MM.1S (cell line): Measurements from ENCODE around the gene PPP2R5B.

Source experiments
- DNase-seq: peaks from one replicate; pipeline ENCODE4 v3.0.0-alpha.2; 2015
- H2AFZ ChIP-seq: fragments of 300-600 bp; sonication (generic); 2 replicates; pipeline ENCODE4 v1.6.0; 2016; ENCODE audit warnings: antibody characterized with exemption, low read length
- H3F3A ChIP-seq: fragments of 300-600 bp; sonication (generic); 2 replicates; pipeline ENCODE4 v1.6.1; 2016; ENCODE audit warnings: mild to moderate bottlenecking, antibody characterized with exemption, low read length, moderate library complexity, mixed read lengths; ENCODE audit not compliant: insufficient read depth
- H3K27ac ChIP-seq: fragments of 300-600 bp; sonication (generic); 2 replicates; pipeline ENCODE4 v1.5.1; 2016; ENCODE audit warnings: mild to moderate bottlenecking, low read length
- H3K27me3 ChIP-seq: fragments of 300-600 bp; sonication (generic); replicated peaks from 2 replicates; pipeline ENCODE4 v1.6.0; 2016; ENCODE audit warnings: low read length; ENCODE audit not compliant: insufficient read depth
- H3K36me3 ChIP-seq: fragments of 300-600 bp; sonication (generic); replicated peaks from 2 replicates; pipeline ENCODE4 v1.6.1; 2016; ENCODE audit warnings: mild to moderate bottlenecking, low read length, mixed read lengths; ENCODE audit not compliant: insufficient read depth
- H3K4me1 ChIP-seq: fragments of 300-600 bp; sonication (generic); 2 replicates; pipeline ENCODE4 v1.6.1; 2016; ENCODE audit warnings: low read length, mixed read lengths
- H3K4me2 ChIP-seq: fragments of 300-600 bp; sonication (generic); 2 replicates; pipeline ENCODE4 v1.6.0; 2016; ENCODE audit warnings: low read depth, low read length
- H3K4me3 ChIP-seq: fragments of 300-600 bp; sonication (generic); 2 replicates; pipeline ENCODE4 v1.5.1; 2016; ENCODE audit warnings: low read length, mixed read lengths
- H3K79me2 ChIP-seq: fragments of 300-600 bp; sonication (generic); 2 replicates; pipeline ENCODE4 v1.6.1; 2016; ENCODE audit warnings: mixed run types, low read length, mixed read lengths
- H3K9ac ChIP-seq: fragments of 300-600 bp; sonication (generic); 2 replicates; pipeline ENCODE4 v1.6.1; 2016; ENCODE audit warnings: low read length, mixed read lengths
- H3K9me2 ChIP-seq: fragments of 300-600 bp; sonication (generic); replicated peaks from 2 replicates; pipeline ENCODE4 v1.6.1; 2016; ENCODE audit warnings: mild to moderate bottlenecking, low read length, mixed read lengths; ENCODE audit not compliant: insufficient read depth
- H3K9me3 ChIP-seq: fragments of 300-600 bp; sonication (generic); replicated peaks from 2 replicates; pipeline ENCODE4 v1.6.1; 2016; ENCODE audit warnings: mild to moderate bottlenecking, low read length, mixed read lengths; ENCODE audit not compliant: insufficient read depth
- H4K20me1 ChIP-seq: fragments of 300-600 bp; sonication (generic); 2 replicates; pipeline ENCODE4 v1.6.1; 2016; ENCODE audit warnings: mild to moderate bottlenecking, low read length, moderate library complexity, mixed read lengths; ENCODE audit not compliant: insufficient read depth
- CTCF ChIP-seq: fragments of 300-600 bp; sonication (generic); IDR thresholded peaks from 2 replicates; pipeline ENCODE4 v1.5.1; 2016; ENCODE audit warnings: antibody characterized with exemption, low read length, mixed read lengths
- EZH2 ChIP-seq: fragments of 300-600 bp; sonication (generic); optimal IDR thresholded peaks from 2 replicates; pipeline ENCODE3; 2017; ENCODE audit warnings: low read depth, mild to moderate bottlenecking, antibody characterized with exemption, low read length, mixed read lengths
- EZH2phosphoT487 ChIP-seq: fragments of 300-600 bp; sonication (generic); IDR thresholded peaks from 2 replicates; pipeline ENCODE4 v1.6.1; 2018; ENCODE audit warnings: antibody characterized with exemption, low read length

PPP2R5B gene

GRCh38 chr11:64916775-64917662 lies 7.5 kb upstream of the PPP2R5B start, which contains the start of gene ATG2A:
Gene ATG2A, minus strand, starts transcription at chr11:64917209. Its CDS starts 74 bp downstream, at chr11:64917135.
- Histone ChIP-seq H3K36me3 (no peaks in the 10 kb centered on the region), H2AFZ (peak within 1 kb of the TSS; percentile 75), H4K20me1 (no peaks in the 10 kb centered on the region), H3K4me1 (peaks cover 6% of the 10 kb centered on the region), H3K4me3 (peak within 1 kb of the TSS; percentile 90), H3K27ac (peak within 1 kb of the TSS; percentile 47; the same call in 1 of the 2 replicates), H3K4me2 (peak within 1 kb of the TSS; percentile 94), H3K79me2 (peaks cover 20% of the 10 kb centered on the region), H3K9me3 (no peaks in the 10 kb centered on the region), H3K9ac (peak within 1 kb of the TSS; percentile 95), H3F3A (peaks cover 4% of the 10 kb centered on the region; the same call in 1 of the 2 replicates), H3K27me3 (no peaks in the 10 kb centered on the region), H3K9me2 (no peaks in the 10 kb centered on the region)
- DNase-seq: peak; percentile 100
- TF ChIP-seq EZH2 (no peak), CTCF (no peak), EZH2phosphoT487 (no peak)

GRCh38 chr11:64917663-64917995 lies 6.9 kb upstream of the PPP2R5B start:
- H3F3A ChIP-seq: peaks cover 4% of the 10 kb centered on the region; the same call in 1 of the 2 replicates
- H3K27me3 ChIP-seq: no peaks in the 10 kb centered on the region
- TF ChIP-seq CTCF: no peak
- no peak for TF ChIP-seq EZH2phosphoT487
- TF ChIP-seq EZH2: no peak
- H3K4me1 ChIP-seq: peaks cover 6% of the 10 kb centered on the region
- H3K9me3 ChIP-seq: no peaks in the 10 kb centered on the region
- no peaks in the 10 kb centered on the region for H3K9me2 ChIP-seq
- H3K27ac ChIP-seq: peak overlapping the region; percentile 14; the same call in 1 of the 2 replicates
- H3K4me3 ChIP-seq: peak overlapping the region; percentile 58
- H3K79me2 ChIP-seq: peaks cover 20% of the 10 kb centered on the region
- peak overlapping the region; percentile 75 for H2AFZ ChIP-seq
- no peaks in the 10 kb centered on the region for H3K36me3 ChIP-seq
- H3K4me2 ChIP-seq: peak overlapping the region; percentile 78
- no peaks in the 10 kb centered on the region for H4K20me1 ChIP-seq
- DNase-seq: no peak
- peak overlapping the region; percentile 55; the same call in 1 of the 2 replicates for H3K9ac ChIP-seq

GRCh38 chr11:64918017-64918416 lies 6.5 kb upstream of the PPP2R5B start:
- Histone ChIP-seq H3F3A (peaks cover 4% of the 10 kb centered on the region; the same call in 1 of the 2 replicates), H2AFZ (peak overlapping the region; percentile 75), H3K9me3 (no peaks in the 10 kb centered on the region), H3K4me1 (peaks cover 6% of the 10 kb centered on the region), H3K27me3 (no peaks in the 10 kb centered on the region), H3K4me2 (peak overlapping the region; percentile 78), H3K9me2 (no peaks in the 10 kb centered on the region), H3K36me3 (no peaks in the 10 kb centered on the region), H4K20me1 (no peaks in the 10 kb centered on the region), H3K4me3 (peak overlapping the region; percentile 58), H3K79me2 (peaks cover 20% of the 10 kb centered on the region), H3K27ac (peak overlapping the region; percentile 14; the same call in 1 of the 2 replicates), H3K9ac (peak overlapping the region; percentile 55; the same call in 1 of the 2 replicates)
- peak; percentile 50 for DNase-seq
- TF ChIP-seq EZH2 (no peak), CTCF (peak; percentile 25)
